ENCODE results near the gene ROBO1. TPM values are rescaled to one million over a fixed set of nuclear protein-coding genes. Genes with fewer than 3 reads are reported as not detected.

The ROBO1 gene
- total RNA-seq, 4 donors from 2014 or later, result 25.0 to 42.6 (median 35.7) TPM

DNA sequence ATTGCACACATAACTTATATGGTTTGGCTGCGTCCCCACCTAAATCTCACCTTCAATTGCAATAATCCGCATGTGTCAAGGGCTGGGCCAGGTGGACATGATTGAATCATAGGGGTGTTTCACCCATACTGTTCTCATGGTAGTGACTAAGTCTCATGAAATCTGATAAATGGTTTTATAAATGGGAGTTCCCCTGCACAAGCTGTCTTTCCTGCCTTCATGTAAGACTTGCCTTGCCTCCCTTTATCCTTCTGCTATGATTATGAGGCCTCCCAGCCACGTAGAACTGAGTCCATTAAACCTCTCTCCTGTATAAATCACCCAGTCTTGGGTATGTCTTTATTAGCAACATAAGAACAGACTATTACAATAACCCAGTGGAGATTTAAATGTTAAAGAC is 653.9 kb downstream of the ROBO1 start:
- Histone ChIP-seq H3K27me3 (no peaks in the 10 kb centered on the region), H3K27ac (peak overlapping the region in 3 of 4 donors; percentile 55 to 66 (median 65)), H3K4me1 (peaks cover 4 to 15% (median 5%) of the 10 kb centered on the region in 3 donors), H3K9me3 (no peaks in the 10 kb centered on the region), H3K36me3 (no peaks in the 10 kb centered on the region), H3K4me3 (no peak overlapping the region)
- no peak for DNase-seq
- WGBS, 2 donors, result 30 to 52% methylated on average over 3 of the region's 3 CpGs
- intact Hi-C loops (cut with DNase I), result no loop called here
- TF ChIP-seq, protein P1, sequence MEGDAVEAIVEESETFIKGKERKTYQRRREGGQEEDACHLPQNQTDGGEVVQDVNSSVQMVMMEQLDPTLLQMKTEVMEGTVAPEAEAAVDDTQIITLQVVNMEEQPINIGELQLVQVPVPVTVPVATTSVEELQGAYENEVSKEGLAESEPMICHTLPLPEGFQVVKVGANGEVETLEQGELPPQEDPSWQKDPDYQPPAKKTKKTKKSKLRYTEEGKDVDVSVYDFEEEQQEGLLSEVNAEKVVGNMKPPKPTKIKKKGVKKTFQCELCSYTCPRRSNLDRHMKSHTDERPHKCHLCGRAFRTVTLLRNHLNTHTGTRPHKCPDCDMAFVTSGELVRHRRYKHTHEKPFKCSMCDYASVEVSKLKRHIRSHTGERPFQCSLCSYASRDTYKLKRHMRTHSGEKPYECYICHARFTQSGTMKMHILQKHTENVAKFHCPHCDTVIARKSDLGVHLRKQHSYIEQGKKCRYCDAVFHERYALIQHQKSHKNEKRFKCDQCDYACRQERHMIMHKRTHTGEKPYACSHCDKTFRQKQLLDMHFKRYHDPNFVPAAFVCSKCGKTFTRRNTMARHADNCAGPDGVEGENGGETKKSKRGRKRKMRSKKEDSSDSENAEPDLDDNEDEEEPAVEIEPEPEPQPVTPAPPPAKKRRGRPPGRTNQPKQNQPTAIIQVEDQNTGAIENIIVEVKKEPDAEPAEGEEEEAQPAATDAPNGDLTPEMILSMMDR (IDR thresholded peaks at IDR 0.05), result no peak
- no peak for TF ChIP-seq POLR2A (IDR thresholded peaks at IDR 0.05)

DNA sequence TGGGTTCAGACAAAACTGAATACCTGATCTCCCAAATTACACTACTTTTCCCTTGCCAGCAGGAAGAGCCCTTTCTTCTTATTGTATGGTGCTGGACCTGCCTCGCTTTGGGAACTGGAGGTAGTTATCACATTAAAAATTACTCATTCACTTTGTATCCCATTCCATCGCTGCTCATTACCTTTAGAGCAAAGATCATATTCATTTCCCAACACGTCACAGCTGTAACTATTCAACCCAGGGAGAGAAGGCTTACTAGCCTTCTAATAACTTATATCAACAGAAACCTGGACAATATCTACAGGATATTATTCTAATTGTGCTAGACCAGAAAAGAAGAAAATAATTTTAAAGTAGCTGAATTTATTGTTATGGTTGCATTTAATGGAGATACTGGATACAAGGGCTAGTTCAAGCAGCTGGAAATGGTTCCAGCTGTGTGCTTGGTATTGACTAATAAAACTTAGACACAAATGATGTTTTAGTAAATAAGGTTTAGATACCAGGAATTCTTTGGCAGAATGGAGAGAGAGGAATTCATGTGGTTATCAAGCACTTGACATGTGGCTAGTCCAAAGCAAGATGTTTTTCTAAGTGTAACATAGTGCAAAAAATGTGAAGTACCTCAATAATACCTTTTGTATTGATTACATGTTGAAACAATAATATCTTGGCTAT is 656.3 kb downstream of the ROBO1 start:
- DNase-seq, result no peak
- no peaks in the 10 kb centered on the region for H3K27me3 ChIP-seq

DNA sequence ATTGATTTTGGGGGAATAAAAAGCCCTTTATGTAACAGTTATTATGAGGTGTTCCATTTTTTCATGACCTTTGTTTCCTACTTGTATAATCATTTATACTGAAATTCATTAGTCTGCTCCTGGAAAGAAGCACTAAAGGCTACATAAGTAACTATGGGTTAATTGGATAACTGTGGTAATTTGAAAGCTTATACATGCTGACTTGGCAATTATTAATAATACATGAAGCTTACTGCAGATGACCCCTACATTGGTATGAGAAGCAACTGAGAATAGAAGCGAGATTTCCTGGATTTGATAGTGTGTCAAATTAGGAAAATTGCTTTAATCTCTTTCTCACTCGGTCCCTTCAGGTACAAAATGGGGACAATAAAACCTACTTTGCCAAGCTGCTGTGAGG is 658.0 kb downstream of the ROBO1 start:
- Histone ChIP-seq H3K36me3 (no peaks in the 10 kb centered on the region), H3K4me1 (peaks cover 4 to 14% (median 5%) of the 10 kb centered on the region in 3 donors), H3K9me3 (no peaks in the 10 kb centered on the region), H3K27ac (no peak overlapping the region), H3K27me3 (no peaks in the 10 kb centered on the region), H3K4me3 (no peak overlapping the region)
- WGBS, 2 donors, result 85 to 87% methylated on average over 2 of the region's 2 CpGs
- TF ChIP-seq, protein P1 (IDR thresholded peaks at IDR 0.05), result no peak
- TF ChIP-seq POLR2A (IDR thresholded peaks at IDR 0.05), result no peak
- intact Hi-C loops (cut with DNase I), result no loop called here
- DNase-seq, result no peak

More for the DNA sequence above, 656.3 kb downstream of the ROBO1 start:
- intact Hi-C loops (cut with DNase I), result no loop called here
- Histone ChIP-seq H3K4me3 (no peak overlapping the region), H3K36me3 (no peaks in the 10 kb centered on the region), H3K9me3 (no peaks in the 10 kb centered on the region), H3K4me1 (peaks cover 4 to 15% (median 5%) of the 10 kb centered on the region in 3 donors), H3K27ac (no peak overlapping the region)
- WGBS, 2 donors, result 85 to 86% methylated on average over 3 of the region's 3 CpGs
- no peak for TF ChIP-seq POLR2A (IDR thresholded peaks at IDR 0.05)
- TF ChIP-seq, protein P1 (IDR thresholded peaks at IDR 0.05), result no peak

DNA sequence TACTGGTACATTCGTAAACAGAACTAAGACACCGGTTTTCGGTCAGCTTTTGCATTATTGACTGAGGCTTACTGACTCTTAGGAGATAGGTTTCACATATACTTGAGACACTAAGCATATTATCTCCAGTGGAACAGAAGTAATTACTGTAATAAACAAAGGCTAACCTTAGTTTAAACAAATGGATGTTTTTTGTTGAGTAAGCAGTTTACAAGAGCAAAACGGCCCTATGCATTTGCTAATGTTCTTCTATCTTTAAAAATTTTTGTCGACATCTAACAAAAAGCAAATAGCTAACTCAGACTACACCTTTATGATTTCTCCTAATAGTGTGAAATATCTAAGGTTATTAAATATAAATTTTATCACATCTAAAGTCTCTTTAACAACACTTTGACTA is 664.5 kb downstream of the ROBO1 start:
- Histone ChIP-seq H3K27me3 (no peaks in the 10 kb centered on the region), H3K36me3 (no peaks in the 10 kb centered on the region), H3K9me3 (no peaks in the 10 kb centered on the region), H3K4me3 (no peak overlapping the region), H3K27ac (no peak overlapping the region), H3K4me1 (no peaks in the 10 kb centered on the region)
- WGBS, 2 donors, result 78 to 84% methylated on average over 5 of the region's 5 CpGs
- no peak for TF ChIP-seq POLR2A (IDR thresholded peaks at IDR 0.05)
- TF ChIP-seq, protein P1 (IDR thresholded peaks at IDR 0.05), result no peak
- intact Hi-C loops (cut with DNase I), result no loop called here
- DNase-seq, result no peak

DNA sequence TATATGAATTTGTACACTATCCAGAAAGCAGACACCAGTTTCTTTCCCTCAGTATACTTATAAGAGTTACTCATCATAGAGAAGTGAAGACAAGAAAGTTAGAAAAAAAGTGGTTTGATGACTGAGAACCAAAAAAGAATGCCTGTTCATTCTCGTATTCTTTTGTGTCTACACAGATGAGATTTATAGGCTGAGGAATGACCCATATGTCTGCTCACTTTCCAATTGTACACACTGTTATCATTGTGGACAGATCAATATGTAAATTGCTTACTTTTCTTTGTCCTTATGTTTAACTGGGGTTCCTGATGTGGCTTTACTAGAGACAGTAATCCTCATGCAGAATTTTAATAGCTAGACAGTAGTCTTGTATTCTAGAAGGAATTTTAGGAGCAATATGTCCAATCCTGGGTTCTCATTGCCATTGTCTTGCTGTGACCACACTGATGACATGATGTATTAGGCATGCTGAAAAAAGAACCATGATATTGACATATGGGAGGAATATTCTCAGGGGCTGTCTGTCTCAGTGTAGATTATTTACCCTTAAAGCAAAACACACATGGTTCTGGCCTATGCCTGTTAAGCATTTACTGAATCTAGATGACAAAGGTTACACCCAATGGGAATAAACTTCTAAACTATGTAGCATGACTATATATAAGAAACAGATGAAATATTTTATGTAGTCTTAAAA is 669.7 kb downstream of the ROBO1 start:
- Histone ChIP-seq H3K4me1 (no peaks in the 10 kb centered on the region), H3K36me3 (no peaks in the 10 kb centered on the region), H3K27me3 (no peaks in the 10 kb centered on the region), H3K27ac (no peak overlapping the region), H3K4me3 (no peak overlapping the region), H3K9me3 (no peaks in the 10 kb centered on the region)
- TF ChIP-seq, protein P1 (IDR thresholded peaks at IDR 0.05), result no peak
- 52 to 57% methylated on average over 1 of the region's 1 CpG for WGBS, 2 donors
- intact Hi-C loops (cut with DNase I), result no loop called here
- no peak for DNase-seq
